GM12875 (cell line): Measurements from ENCODE around the gene GLI1.
"Not testable (repeated sequence)": the region's sequence is repeated elsewhere in the genome, so short reads cannot be mapped to it uniquely, and the experiment has no call there.

ENCODE experiments used
- H3K4me3 ChIP-seq: one replicate; pipeline ENCODE4 v1.5.1; 2011; ENCODE audit warnings: low read depth, low read length, control low read depth
- CTCF ChIP-seq: IDR thresholded peaks from 2 replicates; pipeline ENCODE4 v1.5.1; 2011; ENCODE audit warnings: low read depth, mild to moderate bottlenecking, control low read depth, inconsistent platforms, low read length, moderate library complexity, borderline replicate concordance; ENCODE audit not compliant: insufficient read depth

GLI1 gene

GRCh38 chr12:57511161-57511560 lies 51.6 kb downstream of the GLI1 start:
- no peak for TF ChIP-seq CTCF
- no peak overlapping the region for H3K4me3 ChIP-seq

GRCh38 chr12:57511588-57512325 lies 52.2 kb downstream of the GLI1 start:
- TF ChIP-seq CTCF = no peak
- no peak overlapping the region for H3K4me3 ChIP-seq

GRCh38 chr12:57512665-57513064 lies 53.1 kb downstream of the GLI1 start:
- no peak for TF ChIP-seq CTCF
- H3K4me3 ChIP-seq = no peak overlapping the region

GRCh38 chr12:57513266-57513665 lies 53.7 kb downstream of the GLI1 start:
- no peak for TF ChIP-seq CTCF
- no peak overlapping the region for H3K4me3 ChIP-seq

GRCh38 chr12:57513677-57514076 lies 54.1 kb downstream of the GLI1 start:
- not testable (repeated sequence) for H3K4me3 ChIP-seq

- H3K4me3 ChIP-seq = not testable (repeated sequence)
Measured at GRCh38 chr12:57514246-57514645, 54.7 kb downstream of the GLI1 start.

- H3K4me3 ChIP-seq = no peak overlapping the region
- TF ChIP-seq CTCF = no peak
Measured at GRCh38 chr12:57514720-57515407, 55.3 kb downstream of the GLI1 start.

GRCh38 chr12:57515408-57515933 lies 55.9 kb downstream of the GLI1 start:
- H3K4me3 ChIP-seq = no peak overlapping the region
- no peak for TF ChIP-seq CTCF
